Measurements from ENCODE around the gene SLC18B1.

The SLC18B1 gene

DNA sequence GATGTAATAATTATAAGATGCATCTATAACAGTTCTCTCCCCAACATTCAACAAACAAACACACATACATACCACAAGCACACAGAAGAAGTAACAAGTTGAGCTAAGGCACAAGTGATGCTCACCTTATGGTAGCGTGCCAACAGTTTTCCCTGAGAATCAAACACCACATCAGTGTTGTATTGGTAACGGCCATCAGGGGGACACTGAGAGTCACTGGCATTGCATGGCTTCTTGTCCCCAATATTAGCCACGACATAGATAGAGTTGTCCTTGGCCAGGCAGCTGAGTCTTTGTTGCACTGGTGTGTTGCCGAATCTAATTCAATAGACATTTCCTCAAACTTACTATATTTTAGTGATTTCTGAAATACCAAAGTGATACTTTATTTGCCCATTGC is 69.8 kb downstream of the SLC18B1 start:
- WGBS, 2 experiments = 64 to 67% methylated on average over 3 to 4 of the region's 4 CpGs
- Histone ChIP-seq H3K27me3 (ENCODE audit: control insufficient read depth, insufficient read depth, low read length, poor library complexity, severe bottlenecking) (no peaks in the 10 kb centered on the region), H3K9me3 (ENCODE audit: control insufficient read depth, low read length) (no peaks in the 10 kb centered on the region)

DNA sequence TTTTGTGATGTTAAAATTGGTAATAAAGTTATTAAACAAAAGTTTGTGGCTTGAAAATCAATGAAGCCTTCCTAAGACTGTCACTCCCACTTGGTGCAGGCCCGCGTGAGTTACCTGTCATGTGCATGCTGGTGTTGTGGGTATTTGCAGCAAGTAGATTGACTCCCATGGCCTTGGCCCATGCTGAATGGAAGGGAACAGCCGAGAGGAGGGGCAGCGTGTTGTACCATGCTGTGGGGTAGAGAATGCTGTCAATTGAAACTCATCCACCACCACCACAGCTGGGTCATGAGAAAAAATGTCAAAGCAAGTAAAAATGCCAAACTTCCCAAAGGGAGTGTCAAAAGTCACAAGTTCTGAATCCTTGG is 71.8 kb downstream of the SLC18B1 start:
- H3K27me3 ChIP-seq (ENCODE audit: control insufficient read depth, insufficient read depth, low read length, poor library complexity, severe bottlenecking) = no peaks in the 10 kb centered on the region
- no peaks in the 10 kb centered on the region for H3K9me3 ChIP-seq (ENCODE audit: control insufficient read depth, low read length)
- no peaks in the 10 kb centered on the region for H3K36me3 ChIP-seq (ENCODE audit: control insufficient read depth, insufficient read depth, low read length)
- no peaks in the 10 kb centered on the region for H3K4me1 ChIP-seq (ENCODE audit: control insufficient read depth, insufficient read depth, low read length)
- H3K27ac ChIP-seq (ENCODE audit: insufficient read depth, low read depth, low read length, poor library complexity, severe bottlenecking) = no peak overlapping the region
- 71 to 88% methylated on average over 1 to 4 of the region's 4 CpGs for whole genome bisulfite sequencing, 2 experiments
- H3K4me3 ChIP-seq (ENCODE audit: insufficient read depth, low read depth, low read length) = no peak overlapping the region

More for the DNA sequence above, 69.8 kb downstream of the SLC18B1 start:
- H3K4me1 ChIP-seq (ENCODE audit: control insufficient read depth, insufficient read depth, low read length) = no peaks in the 10 kb centered on the region
- no peak overlapping the region for H3K4me3 ChIP-seq (ENCODE audit: insufficient read depth, low read depth, low read length)
- H3K27ac ChIP-seq (ENCODE audit: insufficient read depth, low read depth, low read length, poor library complexity, severe bottlenecking) = no peak overlapping the region
- H3K36me3 ChIP-seq (ENCODE audit: control insufficient read depth, insufficient read depth, low read length) = no peaks in the 10 kb centered on the region

DNA sequence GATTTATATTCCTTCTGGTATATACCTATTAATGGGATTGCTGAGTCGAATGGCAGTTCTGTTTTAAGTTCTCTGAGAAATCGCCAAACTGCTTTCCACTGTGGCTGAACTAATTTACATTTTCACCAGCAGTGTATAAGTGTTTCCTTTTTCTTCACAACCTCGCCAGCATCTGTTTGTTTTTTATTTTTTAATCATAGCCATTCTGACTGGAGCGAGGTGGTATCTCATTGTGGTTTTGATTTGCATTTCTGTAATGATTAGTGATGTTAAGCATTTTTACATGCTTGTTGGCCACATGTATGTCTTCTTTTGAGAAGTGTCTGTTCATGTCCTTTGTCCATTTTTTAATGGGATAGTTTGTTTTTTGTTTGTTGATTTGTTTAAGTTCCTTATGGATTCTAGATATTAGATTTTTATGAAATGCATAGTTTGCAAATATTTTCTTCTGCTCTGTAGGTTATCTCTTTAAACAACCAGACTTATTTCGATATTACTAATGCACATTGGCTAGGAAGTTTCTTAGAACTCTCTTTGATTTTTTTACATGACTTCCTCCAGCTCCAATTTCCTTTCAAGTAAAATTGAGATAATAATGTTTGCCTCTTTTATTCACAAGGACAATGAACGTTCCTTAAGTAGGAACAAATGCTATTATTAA is 72.4 kb downstream of the SLC18B1 start:
- Histone ChIP-seq H3K36me3 (ENCODE audit: control insufficient read depth, insufficient read depth, low read length) (no peaks in the 10 kb centered on the region), H3K4me3 (ENCODE audit: insufficient read depth, low read depth, low read length) (no peak overlapping the region), H3K27ac (ENCODE audit: insufficient read depth, low read depth, low read length, poor library complexity, severe bottlenecking) (no peak overlapping the region), H3K27me3 (ENCODE audit: control insufficient read depth, insufficient read depth, low read length, poor library complexity, severe bottlenecking) (no peaks in the 10 kb centered on the region), H3K4me1 (ENCODE audit: control insufficient read depth, insufficient read depth, low read length) (no peaks in the 10 kb centered on the region), H3K9me3 (ENCODE audit: control insufficient read depth, low read length) (no peaks in the 10 kb centered on the region)
- 87 to 95% methylated on average over 4 to 5 of the region's 6 CpGs for WGBS, 2 experiments

DNA sequence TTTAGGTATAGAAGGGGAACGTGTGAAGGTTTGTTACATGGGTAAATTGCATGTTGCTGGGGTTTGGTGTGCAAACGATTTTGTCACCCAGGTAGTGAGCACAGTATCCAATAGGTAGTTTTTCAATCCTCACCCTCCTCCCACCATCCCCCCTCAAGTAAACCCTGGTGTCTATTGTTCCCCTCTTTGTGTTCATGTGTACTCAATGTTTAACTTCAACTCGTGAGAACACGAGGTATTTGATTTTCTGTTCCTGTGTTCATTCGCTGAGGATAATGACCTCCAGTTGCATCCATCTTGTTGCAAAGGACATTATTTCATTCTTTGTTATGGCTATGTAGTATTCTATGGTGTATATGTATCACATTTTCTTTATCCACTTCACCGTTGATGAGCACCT is 73.0 kb downstream of the SLC18B1 start:
- Histone ChIP-seq H3K27me3 (ENCODE audit: control insufficient read depth, insufficient read depth, low read length, poor library complexity, severe bottlenecking) (no peaks in the 10 kb centered on the region), H3K9me3 (ENCODE audit: control insufficient read depth, low read length) (no peaks in the 10 kb centered on the region), H3K27ac (ENCODE audit: insufficient read depth, low read depth, low read length, poor library complexity, severe bottlenecking) (no peak overlapping the region), H3K4me3 (ENCODE audit: insufficient read depth, low read depth, low read length) (no peak overlapping the region), H3K4me1 (ENCODE audit: control insufficient read depth, insufficient read depth, low read length) (no peaks in the 10 kb centered on the region), H3K36me3 (ENCODE audit: control insufficient read depth, insufficient read depth, low read length) (no peaks in the 10 kb centered on the region)
- WGBS, 2 experiments = 92% methylated on average over 6 of the region's 6 CpGs

DNA sequence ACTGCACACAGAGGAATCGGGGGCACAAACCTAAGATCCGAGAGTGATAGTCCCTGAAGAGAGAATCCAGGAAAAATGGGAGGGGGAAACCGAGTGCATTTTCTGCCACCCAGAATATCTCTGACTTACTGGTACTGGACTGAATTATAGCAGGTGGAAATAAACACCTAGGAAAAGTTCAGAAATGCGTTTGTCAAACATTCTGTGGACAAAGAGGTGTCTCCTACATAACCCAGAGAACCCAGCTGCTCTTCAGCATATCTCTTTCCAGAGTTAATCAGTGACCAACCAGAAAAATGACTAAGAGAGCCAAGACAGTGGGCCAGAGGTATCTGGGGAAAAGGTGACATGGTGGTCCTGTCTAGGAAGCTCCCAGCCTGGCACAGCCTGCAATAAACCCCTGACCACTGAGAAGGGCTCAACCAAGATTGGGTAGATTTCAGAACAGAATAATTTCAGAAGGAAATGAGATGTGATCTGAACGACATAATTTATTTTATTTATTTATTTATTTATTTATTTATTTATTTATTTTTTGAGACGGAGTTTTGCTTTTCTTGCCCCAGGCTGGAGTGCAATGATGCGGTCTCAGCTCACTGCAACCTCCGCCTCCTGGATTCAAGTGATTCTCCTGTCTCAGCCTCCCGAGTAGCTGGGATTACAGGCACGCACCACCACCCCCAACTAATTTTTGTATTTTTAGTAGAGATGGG is 78.5 kb downstream of the SLC18B1 start:
- Histone ChIP-seq H3K4me1 (ENCODE audit: control insufficient read depth, insufficient read depth, low read length) (no peaks in the 10 kb centered on the region), H3K4me3 (ENCODE audit: insufficient read depth, low read depth, low read length) (no peak overlapping the region), H3K9me3 (ENCODE audit: control insufficient read depth, low read length) (no peaks in the 10 kb centered on the region), H3K36me3 (ENCODE audit: control insufficient read depth, insufficient read depth, low read length) (no peaks in the 10 kb centered on the region), H3K27me3 (ENCODE audit: control insufficient read depth, insufficient read depth, low read length, poor library complexity, severe bottlenecking) (no peaks in the 10 kb centered on the region), H3K27ac (ENCODE audit: insufficient read depth, low read depth, low read length, poor library complexity, severe bottlenecking) (no peak overlapping the region)
- 94 to 95% methylated on average over 7 to 10 of the region's 10 CpGs for WGBS, 2 experiments
